Heart left ventricle (tissue), 13 donors: ENCODE measurements around the gene TNFRSF11A.

Source experiments
- CTCF ChIP-seq, 12 donors: fragments of 200-600 bp; sonication (generic) in 4 of 12; IDR thresholded peaks; one replicate each; pipeline versions ENCODE4 v1.5.0 to v1.8.0; 2018 to 2022; ENCODE audit warnings: antibody characterized with exemption in 12 of 12, mild to moderate bottlenecking in 5 of 12
- POLR2A ChIP-seq, 2 donors: fragments of 450-650 bp; IDR thresholded peaks; one replicate each; pipeline ENCODE4 v1.6.1; 2017; ENCODE audit warnings: antibody characterized with exemption in 2 of 2, mild to moderate bottlenecking in 2 of 2, moderate library complexity in 2 of 2
- donor health status: ischemic (EF 13 %, LVEDD 7.1; RV severe dilation, severe dysfunction).
- donor health status: DM: no; HTN: yes; CAD: no.
- donor health status: DM: no; HTN: no; CAD: no.
- donor health status: ischemic (EF 25% LVEDD 6.9; RV normal size, moderate dysfunction).
- donor health status: ischemic (EF 25% LVEDD 5.7; RV mildly dilated, moderate dysfunction).
- donor health status: ischemic (EF 35%, LVEDD 5.7; RV mildly dilated, moderate dysfunction).
- donor health status: nonischemic (EF 11% LVEDD 7.7; RV severe dilation, severe dysfunction).
- donor health status: DM: yes; HTN: yes; CAD: no.
- donor health status: PGD.
- donor health status: ischemic (EF 29% LVEDD 5.4; RV normal size, mild dysfunction).
- donor health status: nonischemic (EF 23%, LVEDD 6.1; RV moderate dilation, normal function).

- no peak for TF ChIP-seq CTCF (IDR thresholded peaks at IDR 0.05)
- TF ChIP-seq POLR2A (IDR thresholded peaks at IDR 0.05), result no peak
Observed at GRCh38 chr18:62353170-62353569, 28.1 kb downstream of the TNFRSF11A start.
